Uterus (tissue), 2 donors: ENCODE results near the gene PSPH.

Experiments used
- CTCF ChIP-seq, 4 experiments: fragments of 200-600 bp in 2 of 4; fragments of 450-650 bp in 2 of 4; sonication (generic) in 2 of 4; IDR thresholded peaks; one replicate each; pipeline ENCODE4 v1.5.1; 2016 to 2019; ENCODE audit warnings: antibody characterized with exemption in 4 of 4, mild to moderate bottlenecking in 2 of 4, moderate library complexity in 1 of 4
- POLR2A ChIP-seq, 2 donors: fragments of 450-650 bp; IDR thresholded peaks; one replicate each; pipeline ENCODE4 v1.6.1; 2016; ENCODE audit warnings: antibody characterized with exemption in 2 of 2, mild to moderate bottlenecking in 1 of 2, moderate library complexity in 1 of 2

- TF ChIP-seq CTCF (IDR thresholded peaks at IDR 0.05) = no peak
- no peak for TF ChIP-seq POLR2A (IDR thresholded peaks at IDR 0.05)
Measured at GRCh38 chr7:56086761-56087160, 35.5 kb upstream of the PSPH start.
